ENCODE measurements around the gene EID3. TPM values are rescaled to one million over a fixed set of nuclear protein-coding genes. Genes with fewer than 3 reads are reported as not detected.

EID3 gene
- total RNA-seq, 1 experiment from 2014 or later, result 3.2 TPM

- Mint-ChIP-seq H3K9me3 (peaks cover 7% of the 10 kb centered on the region; the same call in 1 of the 2 replicates), H3K27me3 (ENCODE audit: low read depth) (no peaks in the 10 kb centered on the region; the same call in 1 of the 2 replicates), H3K4me3 (no peak overlapping the region), H3K36me3 (no peaks in the 10 kb centered on the region), H3K27ac (no peak overlapping the region), H3K4me1 (peaks cover 4% of the 10 kb centered on the region)
- no peak for ATAC-seq
- ChIA-PET CTCF (no interaction called here), POLR2A (interaction anchor here (0.7 kb wide), 1 partner anchor 8 kb away, joined by 3 read pairs; no protein-coding TSS in a partner anchor)
- no peak for DNase-seq (ENCODE audit: low spot score)
- TF ChIP-seq ZNF532 (CRISPR knock-in tag; IDR thresholded peaks at IDR 0.05; ENCODE audit: borderline replicate concordance) (no peak), ZNF138 (CRISPR knock-in tag; conservative IDR thresholded peaks at IDR 0.05) (no peak), NFE2L1 (CRISPR knock-in tag; IDR thresholded peaks at IDR 0.05) (no peak), PRDM15 (CRISPR knock-in tag; IDR thresholded peaks at IDR 0.05) (no peak), IRF2 (CRISPR knock-in tag; IDR thresholded peaks at IDR 0.05; ENCODE audit: borderline replicate concordance, low read depth) (no peak), JAZF1 (CRISPR knock-in tag; IDR thresholded peaks at IDR 0.05) (no peak), ZNF263 (CRISPR knock-in tag; IDR thresholded peaks at IDR 0.05; ENCODE audit: low read depth) (no peak), ZBTB21 (CRISPR knock-in tag; IDR thresholded peaks at IDR 0.05; ENCODE audit: borderline replicate concordance) (no peak), ZNF416 (CRISPR knock-in tag; IDR thresholded peaks at IDR 0.05) (no peak), STAT6 (CRISPR knock-in tag; conservative IDR thresholded peaks at IDR 0.05; ENCODE audit: low read depth) (no peak), ZNF512 (CRISPR knock-in tag; IDR thresholded peaks at IDR 0.05; ENCODE audit: borderline replicate concordance) (no peak), ATF3 (CRISPR knock-in tag; conservative IDR thresholded peaks at IDR 0.05) (no peak), GRHL2 (CRISPR knock-in tag; IDR thresholded peaks at IDR 0.05; ENCODE audit: insufficient replicate concordance, severe bottlenecking) (no peak), CREB1 (CRISPR knock-in tag; IDR thresholded peaks at IDR 0.05) (no peak), AR (CRISPR knock-in tag; IDR thresholded peaks at IDR 0.05) (no peak), ZNF219 (CRISPR knock-in tag; IDR thresholded peaks at IDR 0.05; ENCODE audit: borderline replicate concordance) (no peak), SOX15 (CRISPR knock-in tag; IDR thresholded peaks at IDR 0.05) (no peak)
Measured at GRCh38 chr12:104279164-104279563, 24.4 kb upstream of the EID3 start.

Measured in WTC11 (cell line).